K562 (cell line): ENCODE measurements around the gene AKAP13.

ENCODE experiments used
- BCLAF1 ChIP-seq, 2 experiments: fragments of 450-650 bp in 1 of 2; IDR thresholded peaks; 2 replicates each; pipeline ENCODE4 v1.6.1; 2011 to 2017; ENCODE audit warnings: low read depth in 2 of 2, antibody characterized with exemption in 1 of 2, borderline replicate concordance in 1 of 2, low read length in 1 of 2, mild to moderate bottlenecking in 1 of 2, mixed read lengths in 1 of 2; ENCODE audit not compliant: control insufficient read depth in 1 of 2
- CBFB ChIP-seq: sonication (generic); formaldehyde crosslinking; IDR thresholded peaks from 2 replicates; pipeline ENCODE4 v1.4.0; 2020; ENCODE audit warnings: mild to moderate bottlenecking, missing genetic modification reagents
- CBX1 ChIP-seq: sonication (generic); IDR thresholded peaks from 2 replicates; pipeline ENCODE4 v1.6.1; 2016; ENCODE audit warnings: antibody characterized with exemption, low read depth, mild to moderate bottlenecking
- CREM ChIP-seq: IDR thresholded peaks from 2 replicates; pipeline ENCODE4 v1.6.1; 2014; ENCODE audit warnings: antibody characterized with exemption, low read depth
- FOXM1 ChIP-seq, 2 experiments: fragments of 450-650 bp in 1 of 2; sonication (generic) in 1 of 2; formaldehyde crosslinking in 1 of 2; IDR thresholded peaks; 2 replicates each; pipeline versions ENCODE4 v1.6.1 to v1.9.0; 2017 to 2022; ENCODE audit warnings: low read depth in 2 of 2, mild to moderate bottlenecking in 2 of 2, missing genetic modification reagents in 1 of 2, moderate library complexity in 1 of 2
- NCOR1 ChIP-seq: fragments of 450-650 bp; IDR thresholded peaks from 2 replicates; pipeline ENCODE4 v1.6.1; 2016; ENCODE audit warnings: mild to moderate bottlenecking, moderate library complexity
- NFRKB ChIP-seq: fragments of 450-650 bp; IDR thresholded peaks from 2 replicates; pipeline ENCODE4 v1.6.1; 2016; ENCODE audit warnings: low read depth
- POLR2A ChIP-seq: fragments of 450-650 bp; conservative IDR thresholded peaks from 2 replicates; pipeline ENCODE4 v1.6.1; 2016
- REST ChIP-seq, 2 experiments: fragments of 450-650 bp; formaldehyde crosslinking in 1 of 2; IDR thresholded peaks; 2 replicates each; pipeline versions ENCODE4 v1.4.0 to v1.6.1; 2014 to 2020; ENCODE audit warnings: mild to moderate bottlenecking in 2 of 2, borderline replicate concordance in 1 of 2, low read depth in 1 of 2
- SOX6 ChIP-seq: fragments of 450-650 bp; IDR thresholded peaks from 2 replicates; pipeline ENCODE4 v1.6.1; 2014; ENCODE audit warnings: mild to moderate bottlenecking
- TBP ChIP-seq: optimal IDR thresholded peaks from 2 replicates; pipeline ENCODE3; 2011; ENCODE audit warnings: low read depth, low read length, improper control_type of control experiment
- ZBTB7A ChIP-seq: IDR thresholded peaks from 2 replicates; pipeline ENCODE4 v1.6.1; 2011; ENCODE audit warnings: low read depth, mild to moderate bottlenecking, low read length, moderate library complexity, borderline replicate concordance; ENCODE audit not compliant: control insufficient read depth
- TF ChIP-seq, protein P1 (sequence below): sonication (generic); formaldehyde crosslinking; IDR thresholded peaks from 2 replicates; pipeline ENCODE4 v1.8.0; 2022; ENCODE audit warnings: missing genetic modification reagents, mild to moderate bottlenecking, moderate library complexity, borderline replicate concordance

GRCh38 chr15:85763157-85763556 is 382.8 kb downstream of the AKAP13 start:
- TF ChIP-seq REST (IDR thresholded peaks at IDR 0.05; ENCODE audit: borderline replicate concordance): no peak
- TF ChIP-seq REST (CRISPR knock-in tag; IDR thresholded peaks at IDR 0.05; ENCODE audit: low read depth): no peak
- TF ChIP-seq CREM: no peak
- no peak for TF ChIP-seq CBX1
- no peak for TF ChIP-seq SOX6
- no peak for TF ChIP-seq POLR2A
- no peak for TF ChIP-seq NCOR1
- TF ChIP-seq, protein P1, sequence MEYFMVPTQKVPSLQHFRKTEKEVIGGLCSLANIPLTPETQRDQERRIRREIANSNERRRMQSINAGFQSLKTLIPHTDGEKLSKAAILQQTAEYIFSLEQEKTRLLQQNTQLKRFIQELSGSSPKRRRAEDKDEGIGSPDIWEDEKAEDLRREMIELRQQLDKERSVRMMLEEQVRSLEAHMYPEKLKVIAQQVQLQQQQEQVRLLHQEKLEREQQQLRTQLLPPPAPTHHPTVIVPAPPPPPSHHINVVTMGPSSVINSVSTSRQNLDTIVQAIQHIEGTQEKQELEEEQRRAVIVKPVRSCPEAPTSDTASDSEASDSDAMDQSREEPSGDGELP (CRISPR knock-in tag): no peak
- no peak for TF ChIP-seq TBP
- TF ChIP-seq CBFB (CRISPR knock-in tag): no peak
- no peak for TF ChIP-seq BCLAF1 (IDR thresholded peaks at IDR 0.05; ENCODE audit: borderline replicate concordance in 1 of 2, control insufficient read depth in 1 of 2, low read depth in 2 of 2, low read length in 1 of 2)
- TF ChIP-seq FOXM1 (IDR thresholded peaks at IDR 0.05; ENCODE audit: low read depth): no peak
- no peak for TF ChIP-seq FOXM1 (CRISPR knock-in tag; IDR thresholded peaks at IDR 0.05; ENCODE audit: low read depth)
- TF ChIP-seq NFRKB: no peak
- no peak for TF ChIP-seq ZBTB7A
